NCI-H2171 treated with DMSO at 0.1 percent for 48 hours (cell line): ENCODE results near the gene TMSB4X.
"Not testable (repeated sequence)": the region's sequence is repeated elsewhere in the genome, so short reads cannot be mapped to it uniquely, and the experiment has no call there.

Source experiments
- DNase-seq: peaks from one replicate; lab custom pipeline; 2025; lab: John Stamatoyannopoulos, UW

The TMSB4X gene

GRCh38 chrX:12976819-12977732, 2.2 kb downstream of the TMSB4X start:
- not testable (repeated sequence) for DNase-seq

- DNase-seq, result no peak
Measured at GRCh38 chrX:12977761-12978204, 2.9 kb downstream of the TMSB4X start.

GRCh38 chrX:12978205-12979025, 3.5 kb downstream of the TMSB4X start:
- peak; percentile 7 for DNase-seq

GRCh38 chrX:12979026-12979607, 4.2 kb downstream of the TMSB4X start:
- no peak for DNase-seq

- DNase-seq, result no peak
Measured at GRCh38 chrX:12979616-12980015, 4.7 kb downstream of the TMSB4X start.

- not testable (repeated sequence) for DNase-seq
Measured at GRCh38 chrX:12980039-12980438, 5.1 kb downstream of the TMSB4X start.

GRCh38 chrX:12981880-12982279, 7.0 kb downstream of the TMSB4X start:
- DNase-seq, result no peak

- DNase-seq, result peak; percentile 33
Measured at GRCh38 chrX:12984603-12985319, 9.9 kb downstream of the TMSB4X start.

- no peak for DNase-seq
Measured at GRCh38 chrX:12985331-12985730, 10.4 kb downstream of the TMSB4X start.

GRCh38 chrX:12986164-12986779, 11.4 kb downstream of the TMSB4X start:
- no peak for DNase-seq

GRCh38 chrX:12986886-12987285, 12.0 kb downstream of the TMSB4X start:
- no peak for DNase-seq

- no peak for DNase-seq
Measured at GRCh38 chrX:12987340-12987739, 12.4 kb downstream of the TMSB4X start.

- no peak for DNase-seq
Measured at GRCh38 chrX:12987900-12988594, 13.1 kb downstream of the TMSB4X start.

GRCh38 chrX:12988797-12989196, 13.9 kb downstream of the TMSB4X start:
- no peak for DNase-seq

GRCh38 chrX:12989461-12989860, 14.6 kb downstream of the TMSB4X start:
- DNase-seq, result no peak

GRCh38 chrX:12991575-12991974, 16.7 kb downstream of the TMSB4X start:
- DNase-seq, result no peak

- no peak for DNase-seq
Measured at GRCh38 chrX:12992544-12993118, 17.7 kb downstream of the TMSB4X start.

GRCh38 chrX:12993826-12994225, 18.9 kb downstream of the TMSB4X start:
- no peak for DNase-seq

- DNase-seq, result no peak
Measured at GRCh38 chrX:12994321-12994720, 19.4 kb downstream of the TMSB4X start.

- DNase-seq, result no peak
Measured at GRCh38 chrX:12996934-12997435, 22.1 kb downstream of the TMSB4X start.
